Ascending aorta (tissue), 2 donors: ENCODE data around the gene CAVIN2. TPM values are rescaled to one million over a fixed set of nuclear protein-coding genes. Genes with fewer than 3 reads are reported as not detected.

Source experiments
- DNase-seq, 2 donors: peaks; one replicate each; pipeline ENCODE4 v3.0.0-alpha.2; 2019; ENCODE audit warnings: low spot score in 2 of 2
- H3K27ac ChIP-seq, 2 donors: fragments of 200-600 bp; sonication (generic); one replicate each; pipeline ENCODE4 v1.5.1; 2016 to 2017; ENCODE audit warnings: mild to moderate bottlenecking in 1 of 2
- H3K27me3 ChIP-seq: fragments of 200-600 bp; sonication (generic); one replicate; pipeline ENCODE4 v1.5.1; 2017
- H3K36me3 ChIP-seq, 2 donors: fragments of 200-600 bp; sonication (generic); one replicate each; pipeline ENCODE4 v1.5.1; 2016
- H3K4me1 ChIP-seq, 2 donors: fragments of 200-600 bp; sonication (generic); one replicate each; pipeline ENCODE4 v1.5.1; 2016 to 2017; ENCODE audit warnings: mild to moderate bottlenecking in 1 of 2
- H3K4me3 ChIP-seq, 2 donors: fragments of 200-600 bp; sonication (generic); one replicate each; pipeline ENCODE4 v1.5.1; 2016 to 2017; ENCODE audit warnings: mild to moderate bottlenecking in 1 of 2
- H3K9me3 ChIP-seq, 2 donors: fragments of 200-600 bp; sonication (generic); one replicate each; pipeline ENCODE4 v1.5.1; 2016
- intact Hi-C: fragments of 100-400 bp; cut with DNase I; formaldehyde crosslinking; loops from one replicate; pipeline ENCODE4 v1.15.1; 2023
- total RNA-seq: library from RNA; depleted of rRNA; stranded (reverse); fragments of >200 nt; gene quantifications from one replicate; pipeline ENCODE4 v1.1.0, GENCODE V29; 2016
- TF ChIP-seq, protein P1 (sequence below), 3 experiments: fragments of 200-600 bp in 2 of 3; fragments of 450-650 bp in 1 of 3; sonication (generic) in 2 of 3; IDR thresholded peaks; one replicate each; pipeline ENCODE4 v1.5.1; 2016 to 2019; ENCODE audit warnings: antibody characterized with exemption in 3 of 3, mild to moderate bottlenecking in 1 of 3, moderate library complexity in 1 of 3

CAVIN2 gene
- total RNA-seq, 1 donor from 2014 or later, result 43.4 TPM

DNA sequence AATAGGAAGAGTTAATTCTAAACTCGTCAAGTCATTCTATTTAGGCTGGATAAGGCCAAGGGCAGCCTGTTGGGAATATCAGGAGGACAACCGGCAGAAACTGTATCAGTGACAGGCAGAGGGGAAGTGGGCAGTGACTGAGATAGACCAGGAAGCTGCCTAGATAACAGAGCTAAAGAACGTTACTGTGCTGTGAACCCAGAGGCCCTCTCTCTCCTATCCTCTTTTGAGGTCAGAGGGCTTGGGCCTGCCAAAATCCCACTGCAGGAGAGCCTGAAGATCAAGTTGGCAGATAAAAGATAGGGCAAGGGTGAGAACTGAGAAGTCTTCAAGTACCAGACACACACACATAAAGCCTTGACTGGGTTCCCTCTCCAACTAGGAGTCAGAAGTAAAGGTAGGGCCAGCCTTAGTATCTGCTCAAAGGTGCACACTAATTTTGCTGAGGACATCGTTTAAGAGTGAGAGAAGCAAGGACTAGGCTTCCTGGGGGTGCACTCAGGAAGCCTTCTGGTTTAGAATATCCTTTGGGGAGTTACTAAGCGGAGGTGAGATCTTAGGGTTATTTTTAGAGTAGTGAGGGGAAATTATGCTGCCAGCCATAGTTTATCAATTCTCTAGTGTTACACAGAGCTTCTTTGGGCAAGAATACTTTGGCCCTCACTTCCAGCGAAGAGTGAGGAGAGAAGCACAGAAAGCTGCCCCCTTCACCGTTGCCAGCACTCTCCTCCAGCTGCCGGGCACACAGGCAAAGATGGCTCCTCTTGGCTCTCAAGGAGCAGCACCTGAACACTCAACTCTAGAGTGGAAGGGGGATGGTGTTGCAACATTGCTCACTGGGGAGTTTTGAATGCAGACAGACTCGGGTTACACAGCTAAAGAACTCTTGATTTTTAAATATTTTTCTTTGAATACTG, 9.8 kb downstream of the CAVIN2 start:
- TF ChIP-seq, protein P1, sequence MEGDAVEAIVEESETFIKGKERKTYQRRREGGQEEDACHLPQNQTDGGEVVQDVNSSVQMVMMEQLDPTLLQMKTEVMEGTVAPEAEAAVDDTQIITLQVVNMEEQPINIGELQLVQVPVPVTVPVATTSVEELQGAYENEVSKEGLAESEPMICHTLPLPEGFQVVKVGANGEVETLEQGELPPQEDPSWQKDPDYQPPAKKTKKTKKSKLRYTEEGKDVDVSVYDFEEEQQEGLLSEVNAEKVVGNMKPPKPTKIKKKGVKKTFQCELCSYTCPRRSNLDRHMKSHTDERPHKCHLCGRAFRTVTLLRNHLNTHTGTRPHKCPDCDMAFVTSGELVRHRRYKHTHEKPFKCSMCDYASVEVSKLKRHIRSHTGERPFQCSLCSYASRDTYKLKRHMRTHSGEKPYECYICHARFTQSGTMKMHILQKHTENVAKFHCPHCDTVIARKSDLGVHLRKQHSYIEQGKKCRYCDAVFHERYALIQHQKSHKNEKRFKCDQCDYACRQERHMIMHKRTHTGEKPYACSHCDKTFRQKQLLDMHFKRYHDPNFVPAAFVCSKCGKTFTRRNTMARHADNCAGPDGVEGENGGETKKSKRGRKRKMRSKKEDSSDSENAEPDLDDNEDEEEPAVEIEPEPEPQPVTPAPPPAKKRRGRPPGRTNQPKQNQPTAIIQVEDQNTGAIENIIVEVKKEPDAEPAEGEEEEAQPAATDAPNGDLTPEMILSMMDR (IDR thresholded peaks at IDR 0.05), result no peak
- H3K27ac ChIP-seq, result no peak overlapping the region
- H3K27me3 ChIP-seq, result no peaks in the 10 kb centered on the region
- peaks cover 0 to 7% of the 10 kb centered on the region in 2 donors for H3K36me3 ChIP-seq
- DNase-seq, result no peak
- intact Hi-C loops, result no loop called here
- no peaks in the 10 kb centered on the region for H3K9me3 ChIP-seq
- no peak overlapping the region for H3K4me3 ChIP-seq
- no peaks in the 10 kb centered on the region for H3K4me1 ChIP-seq

DNA sequence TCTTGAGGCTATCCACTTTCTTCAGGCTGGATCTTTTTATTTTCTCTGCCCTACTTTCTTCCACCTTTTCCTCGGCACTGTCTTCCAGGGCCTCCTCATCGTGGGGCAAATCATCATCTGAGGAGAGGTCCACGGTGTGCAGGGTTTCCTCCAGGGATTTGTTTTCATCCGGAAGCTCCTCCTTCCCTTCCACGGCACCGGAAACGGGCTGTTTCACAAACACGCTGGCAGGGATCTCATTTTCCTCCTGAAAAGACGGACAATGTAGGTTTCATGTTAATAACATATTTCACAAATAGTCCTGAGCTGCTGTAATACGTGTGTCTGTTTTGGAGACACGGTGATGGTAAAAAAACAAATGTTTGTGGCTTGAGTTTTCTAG, 10.4 kb downstream of the CAVIN2 start:
- Histone ChIP-seq H3K27me3 (no peaks in the 10 kb centered on the region), H3K27ac (no peak overlapping the region)
- TF ChIP-seq, protein P1 (IDR thresholded peaks at IDR 0.05), result no peak

DNA sequence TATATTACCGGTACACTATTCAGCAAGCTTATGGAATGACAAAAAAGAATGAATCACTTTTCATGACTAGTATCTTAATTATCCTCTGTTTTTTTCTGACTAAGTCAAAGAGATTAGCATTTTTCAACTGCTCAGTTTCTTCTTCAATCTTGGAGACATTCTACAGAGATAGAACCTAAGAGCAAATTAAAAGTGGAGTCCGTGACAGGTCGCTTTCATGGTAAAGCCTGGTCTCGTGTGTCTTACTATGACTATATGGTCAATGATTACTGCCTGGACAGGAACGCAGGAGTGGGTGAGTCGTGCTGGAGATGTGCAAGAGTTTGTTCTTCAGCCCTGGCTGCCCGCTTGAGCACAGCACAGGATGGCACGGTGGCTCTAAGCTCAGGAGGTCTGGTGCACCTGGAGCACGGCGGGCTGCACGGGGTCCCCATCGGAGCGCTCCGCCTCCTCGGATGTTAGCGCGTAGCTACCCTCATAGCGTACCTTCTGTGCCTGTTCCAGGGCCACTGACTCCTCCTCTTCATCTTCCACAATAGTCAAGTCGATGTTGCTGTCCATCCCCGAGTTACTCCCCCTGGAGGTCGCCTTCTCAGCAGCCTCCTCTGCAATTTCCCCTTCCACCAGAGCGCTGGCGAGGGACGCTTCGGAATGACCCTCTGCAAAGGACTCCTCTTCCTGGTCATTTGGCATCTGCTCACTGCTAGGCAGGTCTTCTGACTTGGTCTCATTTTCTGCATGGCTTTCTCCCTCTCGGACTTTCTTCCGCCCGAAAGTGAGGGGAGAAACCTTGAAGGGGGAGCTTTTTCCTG, 11.1 kb downstream of the CAVIN2 start:
- intact Hi-C loops, result no loop called here
- no peak for DNase-seq
- Histone ChIP-seq H3K27ac (no peak overlapping the region), H3K27me3 (no peaks in the 10 kb centered on the region), H3K4me1 (no peaks in the 10 kb centered on the region), H3K9me3 (no peaks in the 10 kb centered on the region), H3K4me3 (no peak overlapping the region), H3K36me3 (peaks cover 0 to 7% of the 10 kb centered on the region in 2 donors)
- TF ChIP-seq, protein P1 (IDR thresholded peaks at IDR 0.05), result no peak

More for the DNA sequence above, 10.4 kb downstream of the CAVIN2 start:
- no peak for DNase-seq
- peaks cover 0 to 7% of the 10 kb centered on the region in 2 donors for H3K36me3 ChIP-seq
- H3K4me3 ChIP-seq, result no peak overlapping the region
- H3K9me3 ChIP-seq, result no peaks in the 10 kb centered on the region
- intact Hi-C loops, result no loop called here
- no peaks in the 10 kb centered on the region for H3K4me1 ChIP-seq

DNA sequence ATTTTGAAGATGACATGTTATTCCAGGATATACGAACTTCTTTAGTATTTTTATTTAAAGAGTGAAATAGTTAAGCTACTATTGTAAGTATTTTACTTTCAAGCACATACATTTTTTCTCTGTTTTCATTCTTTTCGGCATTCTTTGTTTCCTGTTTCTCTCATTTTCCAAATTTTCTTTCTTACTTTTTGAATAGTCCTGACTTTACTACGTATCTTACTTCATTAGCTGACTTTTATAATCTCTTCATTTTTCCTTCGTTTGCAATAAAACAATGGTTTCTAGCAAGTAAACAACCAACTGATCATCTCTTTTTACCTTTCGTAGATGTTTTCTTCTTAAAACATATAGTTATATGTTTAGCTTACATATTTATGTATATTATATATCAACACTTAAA, 11.8 kb downstream of the CAVIN2 start:
- no peak overlapping the region for H3K27ac ChIP-seq
- DNase-seq, result no peak
- TF ChIP-seq, protein P1 (IDR thresholded peaks at IDR 0.05), result no peak

DNA sequence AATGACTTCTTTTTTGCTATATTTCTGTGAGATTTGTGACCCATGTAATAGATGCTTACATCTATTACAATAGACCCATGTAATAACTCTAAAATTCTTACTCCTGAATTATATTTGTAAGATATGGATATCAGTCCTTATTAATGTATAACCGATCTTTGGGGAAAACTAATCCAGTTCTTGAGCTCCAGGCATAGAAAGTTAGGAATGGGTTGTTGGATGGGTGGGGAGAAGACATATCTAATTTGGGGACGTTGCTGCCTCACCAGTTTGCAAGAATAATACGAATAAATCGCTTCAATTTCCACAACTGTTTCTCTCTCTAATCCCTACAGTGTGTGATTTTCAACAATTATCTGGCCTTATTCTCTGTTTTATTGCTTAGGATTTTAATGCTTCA, 13.5 kb downstream of the CAVIN2 start:
- Histone ChIP-seq H3K27ac (no peak overlapping the region), H3K4me1 (no peaks in the 10 kb centered on the region), H3K4me3 (no peak overlapping the region), H3K9me3 (no peaks in the 10 kb centered on the region), H3K27me3 (no peaks in the 10 kb centered on the region), H3K36me3 (peaks cover 0 to 7% of the 10 kb centered on the region in 2 donors)
- TF ChIP-seq, protein P1 (IDR thresholded peaks at IDR 0.05), result no peak
- intact Hi-C loops, result no loop called here
- no peak for DNase-seq

More for the DNA sequence above, 11.8 kb downstream of the CAVIN2 start:
- H3K9me3 ChIP-seq, result no peaks in the 10 kb centered on the region
- intact Hi-C loops, result no loop called here
- H3K27me3 ChIP-seq, result no peaks in the 10 kb centered on the region
- peaks cover 0 to 7% of the 10 kb centered on the region in 2 donors for H3K36me3 ChIP-seq
- H3K4me1 ChIP-seq, result no peaks in the 10 kb centered on the region
- no peak overlapping the region for H3K4me3 ChIP-seq
